ENCODE data around the gene LEO1. TPM values are rescaled to one million over a fixed set of nuclear protein-coding genes. Genes with fewer than 3 reads are reported as not detected.

LEO1 gene
- total and polyA plus RNA-seq, 10 of the 15 experiments (the other 5 are each of a cell fraction or from before 2014, with no cell fraction given) = 13.6 to 50.6 (median 32.4) TPM

DNA sequence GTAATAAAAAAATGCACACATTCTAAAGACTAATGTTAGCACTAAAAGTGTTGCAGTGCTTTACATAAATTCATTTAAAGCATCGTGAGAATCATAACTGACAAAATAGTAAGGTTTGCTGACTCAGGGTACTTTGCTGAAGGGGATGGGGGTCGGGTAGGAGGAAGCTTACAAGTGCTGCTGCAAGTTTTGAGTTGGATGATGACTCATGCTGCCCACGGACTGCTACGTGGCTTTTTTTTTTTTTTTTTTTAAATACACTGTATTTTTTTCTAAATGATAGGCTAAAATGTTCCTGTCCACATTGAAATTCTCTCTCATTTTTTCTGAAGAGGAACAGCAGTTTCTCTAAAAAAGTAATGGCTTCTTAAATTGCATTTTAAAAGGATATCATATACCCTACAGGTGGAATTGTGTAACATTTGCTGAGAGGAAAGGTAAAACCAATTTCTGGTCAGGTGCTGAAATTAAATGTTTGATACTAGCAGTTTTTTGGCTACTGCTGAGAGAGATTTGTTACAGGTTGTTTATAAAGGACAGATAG lies 49.6 kb upstream of the LEO1 start (continued):
- TF ChIP-seq, protein P1, sequence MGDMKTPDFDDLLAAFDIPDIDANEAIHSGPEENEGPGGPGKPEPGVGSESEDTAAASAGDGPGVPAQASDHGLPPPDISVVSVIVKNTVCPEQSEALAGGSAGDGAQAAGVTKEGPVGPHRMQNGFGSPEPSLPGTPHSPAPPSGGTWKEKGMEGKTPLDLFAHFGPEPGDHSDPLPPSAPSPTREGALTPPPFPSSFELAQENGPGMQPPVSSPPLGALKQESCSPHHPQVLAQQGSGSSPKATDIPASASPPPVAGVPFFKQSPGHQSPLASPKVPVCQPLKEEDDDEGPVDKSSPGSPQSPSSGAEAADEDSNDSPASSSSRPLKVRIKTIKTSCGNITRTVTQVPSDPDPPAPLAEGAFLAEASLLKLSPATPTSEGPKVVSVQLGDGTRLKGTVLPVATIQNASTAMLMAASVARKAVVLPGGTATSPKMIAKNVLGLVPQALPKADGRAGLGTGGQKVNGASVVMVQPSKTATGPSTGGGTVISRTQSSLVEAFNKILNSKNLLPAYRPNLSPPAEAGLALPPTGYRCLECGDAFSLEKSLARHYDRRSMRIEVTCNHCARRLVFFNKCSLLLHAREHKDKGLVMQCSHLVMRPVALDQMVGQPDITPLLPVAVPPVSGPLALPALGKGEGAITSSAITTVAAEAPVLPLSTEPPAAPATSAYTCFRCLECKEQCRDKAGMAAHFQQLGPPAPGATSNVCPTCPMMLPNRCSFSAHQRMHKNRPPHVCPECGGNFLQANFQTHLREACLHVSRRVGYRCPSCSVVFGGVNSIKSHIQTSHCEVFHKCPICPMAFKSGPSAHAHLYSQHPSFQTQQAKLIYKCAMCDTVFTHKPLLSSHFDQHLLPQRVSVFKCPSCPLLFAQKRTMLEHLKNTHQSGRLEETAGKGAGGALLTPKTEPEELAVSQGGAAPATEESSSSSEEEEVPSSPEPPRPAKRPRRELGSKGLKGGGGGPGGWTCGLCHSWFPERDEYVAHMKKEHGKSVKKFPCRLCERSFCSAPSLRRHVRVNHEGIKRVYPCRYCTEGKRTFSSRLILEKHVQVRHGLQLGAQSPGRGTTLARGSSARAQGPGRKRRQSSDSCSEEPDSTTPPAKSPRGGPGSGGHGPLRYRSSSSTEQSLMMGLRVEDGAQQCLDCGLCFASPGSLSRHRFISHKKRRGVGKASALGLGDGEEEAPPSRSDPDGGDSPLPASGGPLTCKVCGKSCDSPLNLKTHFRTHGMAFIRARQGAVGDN (IDR thresholded peaks at IDR 0.05) = no peak
- TF ChIP-seq SUPT20H (IDR thresholded peaks at IDR 0.05; ENCODE audit: borderline replicate concordance, control insufficient read depth, low read depth, low read length) = no peak
- TF ChIP-seq, protein P2, sequence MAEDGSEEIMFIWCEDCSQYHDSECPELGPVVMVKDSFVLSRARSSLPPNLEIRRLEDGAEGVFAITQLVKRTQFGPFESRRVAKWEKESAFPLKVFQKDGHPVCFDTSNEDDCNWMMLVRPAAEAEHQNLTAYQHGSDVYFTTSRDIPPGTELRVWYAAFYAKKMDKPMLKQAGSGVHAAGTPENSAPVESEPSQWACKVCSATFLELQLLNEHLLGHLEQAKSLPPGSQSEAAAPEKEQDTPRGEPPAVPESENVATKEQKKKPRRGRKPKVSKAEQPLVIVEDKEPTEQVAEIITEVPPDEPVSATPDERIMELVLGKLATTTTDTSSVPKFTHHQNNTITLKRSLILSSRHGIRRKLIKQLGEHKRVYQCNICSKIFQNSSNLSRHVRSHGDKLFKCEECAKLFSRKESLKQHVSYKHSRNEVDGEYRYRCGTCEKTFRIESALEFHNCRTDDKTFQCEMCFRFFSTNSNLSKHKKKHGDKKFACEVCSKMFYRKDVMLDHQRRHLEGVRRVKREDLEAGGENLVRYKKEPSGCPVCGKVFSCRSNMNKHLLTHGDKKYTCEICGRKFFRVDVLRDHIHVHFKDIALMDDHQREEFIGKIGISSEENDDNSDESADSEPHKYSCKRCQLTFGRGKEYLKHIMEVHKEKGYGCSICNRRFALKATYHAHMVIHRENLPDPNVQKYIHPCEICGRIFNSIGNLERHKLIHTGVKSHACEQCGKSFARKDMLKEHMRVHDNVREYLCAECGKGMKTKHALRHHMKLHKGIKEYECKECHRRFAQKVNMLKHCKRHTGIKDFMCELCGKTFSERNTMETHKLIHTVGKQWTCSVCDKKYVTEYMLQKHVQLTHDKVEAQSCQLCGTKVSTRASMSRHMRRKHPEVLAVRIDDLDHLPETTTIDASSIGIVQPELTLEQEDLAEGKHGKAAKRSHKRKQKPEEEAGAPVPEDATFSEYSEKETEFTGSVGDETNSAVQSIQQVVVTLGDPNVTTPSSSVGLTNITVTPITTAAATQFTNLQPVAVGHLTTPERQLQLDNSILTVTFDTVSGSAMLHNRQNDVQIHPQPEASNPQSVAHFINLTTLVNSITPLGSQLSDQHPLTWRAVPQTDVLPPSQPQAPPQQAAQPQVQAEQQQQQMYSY (CRISPR knock-in tag; IDR thresholded peaks at IDR 0.05) = no peak
- peak; percentile 98 for TF ChIP-seq ZNF384 (IDR thresholded peaks at IDR 0.05; ENCODE audit: borderline replicate concordance, low read depth, low read length)
- no peak for TF ChIP-seq SIX5 (IDR thresholded peaks at IDR 0.05; ENCODE audit: low read depth, low read length, severe bottlenecking)
- peak; percentile 77 for TF ChIP-seq NFIC (IDR thresholded peaks at IDR 0.05; ENCODE audit: low read depth, low read length)
- no peak for TF ChIP-seq CBFB (IDR thresholded peaks at IDR 0.05; ENCODE audit: low read depth)
- TF ChIP-seq MXI1 (IDR thresholded peaks at IDR 0.05; ENCODE audit: low read depth, low read length) = peak; percentile 43; the same call in 1 of the 2 replicates
- TF ChIP-seq, protein P3, sequence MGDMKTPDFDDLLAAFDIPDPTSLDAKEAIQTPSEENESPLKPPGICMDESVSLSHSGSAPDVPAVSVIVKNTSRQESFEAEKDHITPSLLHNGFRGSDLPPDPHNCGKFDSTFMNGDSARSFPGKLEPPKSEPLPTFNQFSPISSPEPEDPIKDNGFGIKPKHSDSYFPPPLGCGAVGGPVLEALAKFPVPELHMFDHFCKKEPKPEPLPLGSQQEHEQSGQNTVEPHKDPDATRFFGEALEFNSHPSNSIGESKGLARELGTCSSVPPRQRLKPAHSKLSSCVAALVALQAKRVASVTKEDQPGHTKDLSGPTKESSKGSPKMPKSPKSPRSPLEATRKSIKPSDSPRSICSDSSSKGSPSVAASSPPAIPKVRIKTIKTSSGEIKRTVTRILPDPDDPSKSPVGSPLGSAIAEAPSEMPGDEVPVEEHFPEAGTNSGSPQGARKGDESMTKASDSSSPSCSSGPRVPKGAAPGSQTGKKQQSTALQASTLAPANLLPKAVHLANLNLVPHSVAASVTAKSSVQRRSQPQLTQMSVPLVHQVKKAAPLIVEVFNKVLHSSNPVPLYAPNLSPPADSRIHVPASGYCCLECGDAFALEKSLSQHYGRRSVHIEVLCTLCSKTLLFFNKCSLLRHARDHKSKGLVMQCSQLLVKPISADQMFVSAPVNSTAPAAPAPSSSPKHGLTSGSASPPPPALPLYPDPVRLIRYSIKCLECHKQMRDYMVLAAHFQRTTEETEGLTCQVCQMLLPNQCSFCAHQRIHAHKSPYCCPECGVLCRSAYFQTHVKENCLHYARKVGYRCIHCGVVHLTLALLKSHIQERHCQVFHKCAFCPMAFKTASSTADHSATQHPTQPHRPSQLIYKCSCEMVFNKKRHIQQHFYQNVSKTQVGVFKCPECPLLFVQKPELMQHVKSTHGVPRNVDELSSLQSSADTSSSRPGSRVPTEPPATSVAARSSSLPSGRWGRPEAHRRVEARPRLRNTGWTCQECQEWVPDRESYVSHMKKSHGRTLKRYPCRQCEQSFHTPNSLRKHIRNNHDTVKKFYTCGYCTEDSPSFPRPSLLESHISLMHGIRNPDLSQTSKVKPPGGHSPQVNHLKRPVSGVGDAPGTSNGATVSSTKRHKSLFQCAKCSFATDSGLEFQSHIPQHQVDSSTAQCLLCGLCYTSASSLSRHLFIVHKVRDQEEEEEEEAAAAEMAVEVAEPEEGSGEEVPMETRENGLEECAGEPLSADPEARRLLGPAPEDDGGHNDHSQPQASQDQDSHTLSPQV (IDR thresholded peaks at IDR 0.05) = no peak
- TF ChIP-seq, protein P4, sequence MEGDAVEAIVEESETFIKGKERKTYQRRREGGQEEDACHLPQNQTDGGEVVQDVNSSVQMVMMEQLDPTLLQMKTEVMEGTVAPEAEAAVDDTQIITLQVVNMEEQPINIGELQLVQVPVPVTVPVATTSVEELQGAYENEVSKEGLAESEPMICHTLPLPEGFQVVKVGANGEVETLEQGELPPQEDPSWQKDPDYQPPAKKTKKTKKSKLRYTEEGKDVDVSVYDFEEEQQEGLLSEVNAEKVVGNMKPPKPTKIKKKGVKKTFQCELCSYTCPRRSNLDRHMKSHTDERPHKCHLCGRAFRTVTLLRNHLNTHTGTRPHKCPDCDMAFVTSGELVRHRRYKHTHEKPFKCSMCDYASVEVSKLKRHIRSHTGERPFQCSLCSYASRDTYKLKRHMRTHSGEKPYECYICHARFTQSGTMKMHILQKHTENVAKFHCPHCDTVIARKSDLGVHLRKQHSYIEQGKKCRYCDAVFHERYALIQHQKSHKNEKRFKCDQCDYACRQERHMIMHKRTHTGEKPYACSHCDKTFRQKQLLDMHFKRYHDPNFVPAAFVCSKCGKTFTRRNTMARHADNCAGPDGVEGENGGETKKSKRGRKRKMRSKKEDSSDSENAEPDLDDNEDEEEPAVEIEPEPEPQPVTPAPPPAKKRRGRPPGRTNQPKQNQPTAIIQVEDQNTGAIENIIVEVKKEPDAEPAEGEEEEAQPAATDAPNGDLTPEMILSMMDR (IDR thresholded peaks at IDR 0.05 in 2 of 3, conservative IDR thresholded peaks at IDR 0.05 in 1 of 3; ENCODE audit: control insufficient read depth in 2 of 3, extremely low read depth in 1 of 3, insufficient read depth in 1 of 3, low read depth in 3 of 3, low read length in 3 of 3) = peak in 1 of 3 experiments; percentile 13; a peak in 1 of 6 replicates
- TF ChIP-seq TCF12 (IDR thresholded peaks at IDR 0.05; ENCODE audit: low read depth, low read length) = 0 out of 2 replicates have a peak, but pooled peaks have one; percentile 20
- no peak for TF ChIP-seq NFXL1 (IDR thresholded peaks at IDR 0.05; ENCODE audit: borderline replicate concordance)
- no peak for TF ChIP-seq MTA3 (IDR thresholded peaks at IDR 0.05; ENCODE audit: borderline replicate concordance, low read length)
- no peak for TF ChIP-seq TCF7 (IDR thresholded peaks at IDR 0.05; ENCODE audit: borderline replicate concordance)
